Retinal pigment epithelial cell (primary cell): ENCODE data around the gene MVB12B.

Experiments
- DNase-seq: peaks from one replicate; pipeline ENCODE4 v3.0.0-alpha.2; 2010; ENCODE audit warnings: low read depth
- H3K4me3 ChIP-seq: 2 replicates; pipeline ENCODE4 v1.5.1; 2011; ENCODE audit warnings: mild to moderate bottlenecking, low read length, control low read depth, moderate library complexity
- TF ChIP-seq, protein P1 (sequence below): conservative IDR thresholded peaks from 2 replicates; pipeline ENCODE4 v1.5.1; 2011; ENCODE audit warnings: low read depth, low read length, control low read depth, inconsistent platforms

The MVB12B gene

DNA sequence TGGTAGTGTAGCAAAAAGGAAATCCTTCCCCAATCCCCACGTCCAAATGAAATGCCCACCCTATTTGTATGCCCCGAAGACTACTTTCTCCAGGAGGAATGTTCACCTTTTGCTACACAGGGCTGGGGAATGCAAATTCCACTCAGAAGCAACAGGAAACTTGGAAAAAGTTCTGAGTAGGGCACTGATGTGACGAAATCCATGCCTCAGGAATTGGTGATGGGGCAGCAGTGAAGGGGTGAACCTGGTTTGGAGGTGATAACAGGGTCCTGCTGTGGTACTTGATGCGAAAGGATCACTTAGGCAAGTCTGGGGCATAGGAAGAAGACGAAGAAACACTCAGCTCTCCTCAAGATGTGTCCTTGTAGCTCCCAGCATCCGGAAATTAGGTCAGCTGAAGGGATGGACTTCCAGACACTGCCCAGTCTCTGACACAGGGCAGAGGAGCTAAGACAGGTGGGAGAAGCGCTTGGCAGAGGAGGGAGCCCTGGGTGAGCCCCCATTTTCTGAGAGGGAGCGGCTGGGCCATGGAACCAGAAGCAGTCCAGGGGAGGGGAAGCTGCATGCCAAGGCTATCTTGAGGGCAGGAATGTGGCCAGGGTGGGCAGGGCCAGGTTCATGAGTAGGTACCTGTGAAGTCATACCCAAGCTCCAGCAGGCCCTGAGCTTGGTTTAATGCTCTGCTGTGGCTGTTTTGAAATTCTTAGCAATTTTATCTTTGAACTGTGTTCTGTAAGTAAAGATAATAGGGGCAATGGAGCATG is 22.2 kb upstream of the MVB12B start:
- TF ChIP-seq, protein P1, sequence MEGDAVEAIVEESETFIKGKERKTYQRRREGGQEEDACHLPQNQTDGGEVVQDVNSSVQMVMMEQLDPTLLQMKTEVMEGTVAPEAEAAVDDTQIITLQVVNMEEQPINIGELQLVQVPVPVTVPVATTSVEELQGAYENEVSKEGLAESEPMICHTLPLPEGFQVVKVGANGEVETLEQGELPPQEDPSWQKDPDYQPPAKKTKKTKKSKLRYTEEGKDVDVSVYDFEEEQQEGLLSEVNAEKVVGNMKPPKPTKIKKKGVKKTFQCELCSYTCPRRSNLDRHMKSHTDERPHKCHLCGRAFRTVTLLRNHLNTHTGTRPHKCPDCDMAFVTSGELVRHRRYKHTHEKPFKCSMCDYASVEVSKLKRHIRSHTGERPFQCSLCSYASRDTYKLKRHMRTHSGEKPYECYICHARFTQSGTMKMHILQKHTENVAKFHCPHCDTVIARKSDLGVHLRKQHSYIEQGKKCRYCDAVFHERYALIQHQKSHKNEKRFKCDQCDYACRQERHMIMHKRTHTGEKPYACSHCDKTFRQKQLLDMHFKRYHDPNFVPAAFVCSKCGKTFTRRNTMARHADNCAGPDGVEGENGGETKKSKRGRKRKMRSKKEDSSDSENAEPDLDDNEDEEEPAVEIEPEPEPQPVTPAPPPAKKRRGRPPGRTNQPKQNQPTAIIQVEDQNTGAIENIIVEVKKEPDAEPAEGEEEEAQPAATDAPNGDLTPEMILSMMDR, result no peak
- DNase-seq, result no peak
- no peak overlapping the region for H3K4me3 ChIP-seq

DNA sequence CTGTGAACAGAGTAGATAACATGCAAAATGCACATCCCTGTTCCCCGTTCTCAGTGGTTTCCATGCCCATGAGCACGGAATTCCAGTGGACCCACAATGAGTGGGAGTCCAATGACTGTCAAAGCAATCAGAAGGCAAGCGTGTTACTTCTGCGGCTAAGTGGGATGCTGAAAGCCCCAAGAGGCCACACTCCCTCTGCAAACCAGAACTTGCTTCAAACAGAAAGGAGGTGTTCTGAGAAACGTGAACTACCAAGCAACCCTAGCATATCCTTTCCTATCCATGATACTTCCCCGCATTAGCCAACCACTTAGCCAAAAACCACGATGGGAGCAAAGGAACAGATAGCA is 21.7 kb upstream of the MVB12B start:
- TF ChIP-seq, protein P1, result no peak
- no peak overlapping the region for H3K4me3 ChIP-seq
- DNase-seq, result no peak

DNA sequence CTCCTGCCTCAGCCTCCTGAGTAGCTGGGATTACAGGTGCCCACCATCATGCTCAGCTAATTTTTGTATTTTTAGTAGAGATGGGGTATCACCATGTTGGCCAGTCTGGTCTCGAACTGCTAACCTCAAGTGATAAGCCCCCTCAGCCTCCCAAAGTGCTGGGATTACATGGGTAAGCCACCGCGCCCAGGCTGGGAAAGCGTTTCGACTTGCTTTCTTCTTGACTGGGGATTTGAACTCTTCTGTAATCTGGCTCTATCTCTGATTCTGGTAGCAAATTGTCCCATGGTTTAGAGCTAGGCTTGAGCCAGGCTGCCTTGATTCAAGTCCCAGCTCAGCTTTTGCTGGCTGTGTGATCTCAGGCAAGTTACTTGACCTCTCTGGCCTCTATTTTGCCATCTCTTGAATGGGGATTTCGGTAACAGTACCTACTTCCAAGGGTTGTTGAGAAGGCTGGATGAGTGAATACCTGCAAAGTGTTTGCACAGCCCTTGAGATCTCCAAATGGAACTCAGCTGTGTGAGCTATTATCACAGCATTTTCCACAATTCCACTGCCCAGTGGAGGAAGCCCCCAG is 20.5 kb upstream of the MVB12B start:
- no peak for DNase-seq
- H3K4me3 ChIP-seq, result no peak overlapping the region
- TF ChIP-seq, protein P1, result no peak

DNA sequence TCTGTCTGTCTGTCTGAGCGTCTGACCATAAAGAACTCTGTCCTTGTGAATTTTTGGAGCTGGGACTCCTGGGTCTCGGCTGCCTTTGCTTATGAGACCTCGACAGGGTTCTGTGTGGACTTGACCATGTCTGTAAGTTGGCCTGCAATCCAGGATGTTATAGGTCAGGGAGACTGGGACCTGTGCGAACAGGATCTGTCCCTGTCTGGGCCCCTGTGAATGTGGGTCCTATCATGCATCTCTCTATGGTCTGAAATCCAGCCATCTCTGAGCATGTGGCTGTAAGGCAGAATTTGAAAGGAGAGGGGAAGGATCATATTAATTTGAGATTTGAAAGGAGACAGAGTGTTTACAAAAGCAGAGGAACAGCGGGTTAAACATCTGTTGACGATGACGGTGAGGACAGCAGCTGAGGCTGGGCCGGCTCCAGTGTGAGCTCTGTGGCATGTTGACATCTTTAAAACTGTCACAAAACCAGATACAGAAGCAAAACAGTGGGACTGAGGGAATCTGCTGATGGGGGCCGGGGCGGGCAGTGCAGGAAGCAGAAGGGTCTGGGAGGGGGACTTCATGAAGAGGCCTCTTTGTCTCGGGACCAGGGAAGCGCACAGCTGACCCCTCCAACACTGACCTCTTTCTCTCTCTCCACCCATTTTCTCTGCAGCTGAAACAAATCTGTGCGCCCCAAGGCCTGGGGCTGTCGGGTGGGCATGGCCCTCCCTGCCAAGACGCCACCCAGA is 19.1 kb upstream of the MVB12B start:
- no peak for DNase-seq
- no peak overlapping the region for H3K4me3 ChIP-seq
- TF ChIP-seq, protein P1, result no peak

DNA sequence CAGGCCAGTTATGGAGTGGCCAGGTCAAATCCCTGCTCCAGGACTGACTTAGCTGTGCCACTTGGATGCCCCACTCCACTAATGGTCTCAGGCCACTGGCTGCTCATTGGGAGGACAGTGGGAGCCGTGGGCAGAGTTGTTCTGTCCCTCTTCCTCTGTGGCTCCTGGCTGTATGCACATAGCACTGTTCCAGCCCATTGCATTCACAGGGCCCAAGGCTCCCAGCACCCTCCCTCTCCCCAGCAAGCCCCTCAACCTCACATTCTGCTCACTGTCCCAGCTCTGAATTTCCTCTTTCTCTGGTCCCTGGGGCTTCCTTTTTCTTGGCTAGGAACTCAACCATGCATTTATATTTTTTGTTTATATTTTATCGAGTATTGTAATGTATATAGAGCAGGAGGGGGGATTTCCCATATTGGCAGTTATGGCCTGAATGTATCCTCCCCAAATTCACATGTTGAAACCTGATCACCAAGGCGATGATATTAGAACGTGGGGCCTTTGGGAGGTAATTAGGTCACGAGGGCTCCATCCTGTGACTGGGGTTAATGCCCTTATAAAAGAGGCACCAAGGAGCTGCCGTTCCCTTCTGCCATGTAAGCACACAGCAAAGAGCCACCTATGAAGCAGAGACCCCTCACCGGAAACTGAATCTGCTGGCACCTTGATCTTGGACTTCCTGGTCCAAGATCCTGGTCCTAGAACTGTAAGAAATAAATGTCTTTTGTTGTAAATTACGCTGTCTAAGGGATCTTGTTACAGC is 17.0 kb upstream of the MVB12B start:
- no peak overlapping the region for H3K4me3 ChIP-seq
- no peak for DNase-seq
- TF ChIP-seq, protein P1, result no peak

DNA sequence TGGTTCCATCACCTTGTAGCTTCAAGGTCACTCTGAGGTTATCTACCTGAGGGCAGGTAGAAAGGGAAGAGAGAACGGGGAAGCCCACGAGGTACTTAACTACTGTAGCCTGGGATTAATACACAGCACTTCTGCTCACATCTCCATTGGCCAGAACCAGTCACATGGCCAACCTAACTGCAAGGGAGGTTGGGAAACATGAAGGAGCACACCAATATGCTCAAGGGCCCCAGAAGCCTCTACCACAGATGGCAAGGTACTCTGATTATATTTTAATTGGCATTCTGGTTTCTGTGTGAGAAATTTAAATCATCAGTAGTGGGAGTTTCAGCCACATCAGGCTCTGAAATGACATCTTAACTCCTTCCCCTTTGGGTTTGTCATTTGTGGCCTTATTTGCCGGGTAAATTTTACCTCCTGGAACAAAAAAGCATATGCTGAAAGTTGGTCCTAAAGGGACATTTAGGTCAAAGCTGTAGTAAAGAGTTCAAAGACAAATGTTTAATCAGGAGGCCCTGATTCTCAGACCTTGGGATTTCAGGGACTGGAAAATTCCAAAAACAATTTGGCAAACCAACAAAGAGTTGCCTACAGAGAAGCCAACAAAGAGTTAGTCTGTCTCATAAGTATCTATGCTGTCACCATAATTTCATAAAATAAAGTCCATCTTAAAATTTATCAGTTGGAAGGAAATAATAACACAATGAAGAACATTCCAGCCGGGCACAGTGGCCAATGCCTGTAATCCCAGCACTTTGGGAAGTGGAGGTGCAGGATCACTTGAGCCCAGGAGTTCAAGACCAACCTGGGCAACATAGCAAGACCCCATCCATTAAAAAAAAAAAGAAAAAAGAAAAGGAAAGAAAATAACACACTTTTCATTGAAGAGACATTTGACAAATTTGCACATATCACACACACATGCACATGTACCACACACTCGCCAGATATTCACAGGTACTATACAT is 13.8 kb upstream of the MVB12B start:
- TF ChIP-seq, protein P1, result no peak
- no peak for DNase-seq
- H3K4me3 ChIP-seq, result no peak overlapping the region
